Stimulated activated CD4-positive, alpha-beta T cell treated with anti-CD3 and anti-CD28 coated beads, TNF-alpha, amount 100 ng/mL, for 1 hour (primary cell): ENCODE data around the gene PRH2.

Source experiments
- DNase-seq, 3 donors: peaks; one replicate each; pipeline ENCODE4 v3.0.0-alpha.2; 2020; ENCODE audit warnings: low read depth in 3 of 3, low spot score in 1 of 3

PRH2 gene

GRCh38 chr12:10928746-10929286 lies at the start of gene PRH2:
Gene PRH2, plus strand, starts transcription at chr12:10929236. Its CDS starts 38 bp downstream, at chr12:10929274.
- DNase-seq, result no peak

- no peak for DNase-seq
These were observed 44.8 kb upstream of the PRH2 start, which contains the start of gene PRH1 for GRCh38 chr12:10884086-10884725. Gene PRH1, minus strand, starts transcription at chr12:10884255. Its CDS starts 38 bp downstream, at chr12:10884217.

GRCh38 chr12:10889226-10889625 lies 39.8 kb upstream of the PRH2 start:
- DNase-seq, result no peak

GRCh38 chr12:10891937-10892336 lies 37.1 kb upstream of the PRH2 start:
- DNase-seq, result no peak

- no peak for DNase-seq
These were observed 32.2 kb upstream of the PRH2 start for GRCh38 chr12:10896854-10897253.

GRCh38 chr12:10900530-10900929 lies 28.5 kb upstream of the PRH2 start:
- no peak for DNase-seq

GRCh38 chr12:10900972-10901371 lies 28.1 kb upstream of the PRH2 start:
- no peak for DNase-seq

- DNase-seq, result no peak
These were observed 27.6 kb upstream of the PRH2 start for GRCh38 chr12:10901427-10901826.

GRCh38 chr12:10904686-10905085 lies 24.4 kb upstream of the PRH2 start:
- DNase-seq, result no peak

GRCh38 chr12:10909462-10909861 lies 19.6 kb upstream of the PRH2 start, which contains the start of gene TAS2R13:
Gene TAS2R13, minus strand, starts transcription at chr12:10909562. Its CDS starts 264 bp downstream, at chr12:10909298.
- DNase-seq, result no peak

- no peak for DNase-seq
These were observed 18.7 kb upstream of the PRH2 start for GRCh38 chr12:10910380-10910779.

- DNase-seq, result no peak
These were observed 9.2 kb upstream of the PRH2 start for GRCh38 chr12:10919809-10920208.

GRCh38 chr12:10926269-10926668 lies 2.8 kb upstream of the PRH2 start:
- DNase-seq, result no peak

GRCh38 chr12:10936506-10936905 lies 7.5 kb downstream of the PRH2 start:
- no peak for DNase-seq

GRCh38 chr12:10939163-10939562 lies 10.1 kb downstream of the PRH2 start, which contains the start of gene TAS2R14:
Gene TAS2R14, minus strand, starts transcription at chr12:10939263. Its CDS starts 56 bp downstream, at chr12:10939207.
- no peak for DNase-seq

GRCh38 chr12:10940389-10940788 lies 11.4 kb downstream of the PRH2 start:
- DNase-seq, result no peak

GRCh38 chr12:10941369-10941768 lies 12.3 kb downstream of the PRH2 start:
- DNase-seq, result no peak

- DNase-seq, result no peak
These were observed 13.0 kb downstream of the PRH2 start for GRCh38 chr12:10941916-10942607.

- DNase-seq, result no peak
These were observed 14.1 kb downstream of the PRH2 start for GRCh38 chr12:10943167-10943566.

- no peak for DNase-seq
These were observed 23.6 kb downstream of the PRH2 start for GRCh38 chr12:10952645-10953044.

- no peak for DNase-seq
These were observed 27.0 kb downstream of the PRH2 start for GRCh38 chr12:10956085-10956484.

- no peak for DNase-seq
These were observed 28.7 kb downstream of the PRH2 start for GRCh38 chr12:10957741-10958140.
